CD4-positive, alpha-beta T cell (primary cell): ENCODE data around the gene ARHGEF5. TPM values are rescaled to one million over a fixed set of nuclear protein-coding genes. Genes with fewer than 3 reads are reported as not detected.
"Not testable (repeated sequence)": the region's sequence is repeated elsewhere in the genome, so short reads cannot be mapped to it uniquely, and the experiment has no call there.

ENCODE experiments used
- ATAC-seq: fragments of 200-7000 bp; cut with Tn5 transposase; one replicate; pipeline ENCODE4 v1.10.0; 2022; ENCODE audit warnings: mild to moderate bottlenecking; ENCODE audit not compliant: poor library complexity
- CTCF ChIA-PET: fragments of 350-600 bp; sonication (Branson Sonifier 250); formaldehyde crosslinking; loops from one replicate; lab custom pipeline; 2021; ENCODE audit warnings: antibody characterized with exemption, inconsistent platforms; lab: Charles Lee
- POLR2A ChIA-PET: fragments of 350-600 bp; sonication (Branson Sonifier 250); formaldehyde crosslinking; loops from one replicate; lab custom pipeline; 2021; ENCODE audit warnings: antibody characterized with exemption, inconsistent platforms; lab: Charles Lee
- DNase-seq, 14 experiments: peaks; one replicate each; pipeline ENCODE4 v3.0.0-alpha.2; 2013 to 2020; ENCODE audit warnings: mixed read lengths in 2 of 14
- H3K27ac ChIP-seq, 2 donors: one replicate each; pipeline versions ENCODE4 v1.5.1 to v1.7.0; 2013; ENCODE audit warnings: low read length in 2 of 2, low read depth in 1 of 2, mild to moderate bottlenecking in 1 of 2
- H3K27me3 ChIP-seq, 2 experiments: 1 replicate in 1 of 2; 2 replicates in 1 of 2; pipeline versions ENCODE4 v1.6.1 to v1.7.0; 2013; ENCODE audit warnings: low read length in 2 of 2, control low read depth in 1 of 2, mild to moderate bottlenecking in 1 of 2, moderate library complexity in 1 of 2; ENCODE audit not compliant: insufficient read depth in 2 of 2, control insufficient read depth in 1 of 2
- H3K36me3 ChIP-seq: one replicate; pipeline ENCODE4 v1.6.1; 2013; ENCODE audit warnings: low read length, control low read depth; ENCODE audit not compliant: insufficient read depth
- H3K4me1 ChIP-seq: one replicate; pipeline ENCODE4 v1.6.1; 2013; ENCODE audit warnings: low read length, control low read depth; ENCODE audit not compliant: insufficient read depth
- H3K4me3 ChIP-seq: one replicate; pipeline ENCODE4 v1.5.1; 2013; ENCODE audit warnings: mild to moderate bottlenecking, low read length, moderate library complexity
- H3K9me3 ChIP-seq, 2 experiments: 1 replicate in 1 of 2; 2 replicates in 1 of 2; pipeline versions ENCODE4 v1.6.1 to v1.7.0; 2013; ENCODE audit warnings: low read length in 2 of 2, mild to moderate bottlenecking in 2 of 2, control low read depth in 1 of 2, moderate library complexity in 1 of 2; ENCODE audit not compliant: control insufficient read depth in 1 of 2, insufficient read depth in 1 of 2
- H3K27ac Mint-ChIP-seq: one replicate; pipeline ENCODE4 v1.8.0; 2020; ENCODE audit warnings: mixed read lengths
- H3K27me3 Mint-ChIP-seq: one replicate; pipeline ENCODE4 v1.8.0; 2021; ENCODE audit warnings: mixed read lengths
- H3K36me3 Mint-ChIP-seq: one replicate; pipeline ENCODE4 v1.8.0; 2021; ENCODE audit warnings: low read depth, mixed read lengths
- H3K4me1 Mint-ChIP-seq: one replicate; pipeline ENCODE4 v1.8.0; 2021; ENCODE audit warnings: low read depth, mixed read lengths
- H3K4me3 Mint-ChIP-seq: one replicate; pipeline ENCODE4 v1.8.0; 2020; ENCODE audit warnings: mild to moderate bottlenecking, mixed read lengths
- H3K9me3 Mint-ChIP-seq: one replicate; pipeline ENCODE4 v1.8.0; 2020; ENCODE audit warnings: mixed read lengths
- intact Hi-C, 2 experiments: fragments of 100-400 bp; cut with DNase I in 1 of 2; cut with micrococcal nuclease in 1 of 2; formaldehyde crosslinking; loops; one replicate each; pipeline versions ENCODE4 v1.15.1 to v1.9.0; 2023 to 2025; cut with DNase I, micrococcal nuclease
- polyA plus RNA-seq, 2 donors: library from polyadenylated mRNA; unstranded; fragments of 120-200 nt; gene quantifications; one replicate each; pipeline ENCODE4 v1.2.1, GENCODE V29; 2013
- total RNA-seq, 174 experiments: library from RNA in 2 of 174; stranded (reverse) in 2 of 174; gene quantifications; one replicate each; pipeline ENCODE4 v1.2.3 and lab custom pipeline; 2021 to 2026

ARHGEF5 gene
- total RNA-seq: 1 to 10 TPM; 7.9 to 9.0 TPM
- polyA plus RNA-seq (2013, experiment 1 of 2): 5.0 TPM
- 8.2 TPM for polyA plus RNA-seq (2013, experiment 2 of 2)
- total RNA-seq (lab: John Stamatoyannopoulos, UW): 1.6 to 9.6 (median 4.1) reads per million in 172 experiments

- POLR2A ChIA-PET, H3K27ac ChIP-seq, DNase-seq, CTCF ChIA-PET, H3K9me3 ChIP-seq, H3K4me3 ChIP-seq, H3K36me3 ChIP-seq, H3K27me3 Mint-ChIP-seq, H3K4me1 Mint-ChIP-seq, H3K27me3 ChIP-seq, H3K36me3 Mint-ChIP-seq, intact Hi-C loops, H3K9me3 Mint-ChIP-seq: not testable (repeated sequence)
- Mint-ChIP-seq H3K27ac (peak within 1 kb of the TSS; percentile 70), H3K4me3 (peak within 1 kb of the TSS; percentile 89)
- H3K4me1 ChIP-seq: peaks cover 12% of the 10 kb centered on the region
- peak; percentile 72 for ATAC-seq
These were observed at the start of gene ARHGEF5 for GRCh38 chr7:144355176-144355822. Gene ARHGEF5, plus strand, starts transcription at chr7:144355402. Its CDS starts 7,268 bp downstream, at chr7:144362670.

- H3K36me3 Mint-ChIP-seq, intact Hi-C loops, POLR2A ChIA-PET, H3K4me1 Mint-ChIP-seq, H3K4me1 ChIP-seq, H3K4me3 ChIP-seq, H3K27ac ChIP-seq, H3K27me3 Mint-ChIP-seq, ATAC-seq, H3K4me3 Mint-ChIP-seq, DNase-seq, H3K27ac Mint-ChIP-seq, H3K27me3 ChIP-seq, H3K36me3 ChIP-seq, H3K9me3 Mint-ChIP-seq, CTCF ChIA-PET, H3K9me3 ChIP-seq: not testable (repeated sequence)
These were observed 45.5 kb upstream of the ARHGEF5 start for GRCh38 chr7:144309702-144310101.

DNA sequence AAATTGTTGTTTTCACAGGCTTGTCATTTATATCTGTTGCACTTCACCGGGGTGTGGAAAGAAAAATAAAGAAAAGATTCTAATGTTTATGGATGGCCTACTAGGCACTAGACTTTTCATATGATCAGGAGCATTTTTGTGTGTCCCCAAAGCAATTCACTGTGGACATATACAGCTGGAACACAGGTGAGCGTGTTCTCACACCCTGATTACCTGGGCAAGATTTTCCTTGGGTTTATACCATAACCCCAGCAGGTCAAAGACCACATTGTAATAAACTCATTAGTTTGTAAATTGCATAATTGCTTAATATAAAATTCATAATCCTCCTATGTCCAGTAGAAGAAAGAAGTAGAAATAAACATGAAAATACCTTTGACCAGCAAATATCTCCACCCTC, 44.0 kb upstream of the ARHGEF5 start:
- DNase-seq, CTCF ChIA-PET, H3K4me1 ChIP-seq, ATAC-seq, H3K27me3 Mint-ChIP-seq, H3K36me3 Mint-ChIP-seq, H3K9me3 ChIP-seq, intact Hi-C loops, H3K27ac Mint-ChIP-seq, H3K4me3 Mint-ChIP-seq, H3K27ac ChIP-seq, H3K36me3 ChIP-seq, POLR2A ChIA-PET, H3K4me3 ChIP-seq, H3K9me3 Mint-ChIP-seq, H3K4me1 Mint-ChIP-seq, H3K27me3 ChIP-seq: not testable (repeated sequence)

GRCh38 chr7:144311872-144312469, 43.2 kb upstream of the ARHGEF5 start, which contains the start of gene OR2A1:
Gene OR2A1, plus strand, starts transcription at chr7:144312419. Its CDS starts 5,706 bp downstream, at chr7:144318125.
- DNase-seq, H3K27ac ChIP-seq, H3K9me3 Mint-ChIP-seq, CTCF ChIA-PET, H3K27me3 ChIP-seq, H3K27ac Mint-ChIP-seq, H3K4me3 ChIP-seq, H3K36me3 Mint-ChIP-seq, ATAC-seq, H3K36me3 ChIP-seq, H3K27me3 Mint-ChIP-seq, H3K4me1 Mint-ChIP-seq, intact Hi-C loops, H3K9me3 ChIP-seq, POLR2A ChIA-PET, H3K4me3 Mint-ChIP-seq, H3K4me1 ChIP-seq: not testable (repeated sequence)

DNA sequence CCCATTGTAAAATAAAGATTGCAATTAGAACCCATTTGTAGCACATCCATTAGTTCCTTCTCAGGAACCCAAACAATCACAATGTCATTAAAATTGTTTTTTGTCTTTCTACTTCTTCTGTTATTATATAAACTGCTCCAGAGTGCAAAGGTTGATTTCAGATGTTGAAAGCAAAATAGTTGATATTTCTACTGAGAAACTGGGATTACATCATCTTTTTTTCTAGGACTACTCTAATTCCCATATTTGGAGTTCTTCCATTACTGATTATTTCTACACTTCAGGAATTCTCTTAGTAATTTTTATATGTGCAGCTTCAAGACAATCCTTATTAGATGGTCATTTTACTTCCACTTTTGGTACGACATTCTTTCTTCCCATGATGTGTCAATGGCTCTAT, 37.7 kb upstream of the ARHGEF5 start:
- CTCF ChIA-PET, intact Hi-C loops: not testable (repeated sequence)

DNA sequence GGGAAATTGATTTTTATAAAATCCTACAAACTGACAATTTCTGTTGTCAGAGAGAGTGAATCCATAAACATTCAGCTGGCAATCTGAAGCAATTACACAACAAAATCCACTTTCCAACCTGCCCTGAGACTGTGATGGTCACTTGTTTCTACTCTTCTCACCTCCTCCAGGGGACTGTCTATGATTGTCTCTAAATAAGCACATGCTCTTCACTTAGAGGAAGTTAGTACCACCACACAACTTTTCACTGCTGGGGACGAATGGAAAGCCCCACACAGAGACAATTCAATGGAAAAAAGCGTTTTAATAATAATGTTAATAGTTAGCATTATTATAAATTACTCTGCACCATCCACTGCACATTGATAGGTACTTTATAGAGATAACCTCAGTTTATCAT, 35.7 kb upstream of the ARHGEF5 start:
- H3K9me3 Mint-ChIP-seq, H3K27ac Mint-ChIP-seq, H3K36me3 Mint-ChIP-seq, intact Hi-C loops, H3K27ac ChIP-seq, DNase-seq, H3K36me3 ChIP-seq, CTCF ChIA-PET, H3K4me3 Mint-ChIP-seq, H3K27me3 Mint-ChIP-seq, H3K9me3 ChIP-seq, H3K27me3 ChIP-seq, ATAC-seq, H3K4me3 ChIP-seq, POLR2A ChIA-PET, H3K4me1 Mint-ChIP-seq, H3K4me1 ChIP-seq: not testable (repeated sequence)

More for the DNA sequence above, 37.7 kb upstream of the ARHGEF5 start:
- H3K27ac ChIP-seq, H3K4me3 Mint-ChIP-seq, H3K27ac Mint-ChIP-seq, H3K36me3 ChIP-seq, H3K9me3 ChIP-seq, H3K27me3 Mint-ChIP-seq, H3K4me3 ChIP-seq, DNase-seq, H3K27me3 ChIP-seq, ATAC-seq, H3K36me3 Mint-ChIP-seq, POLR2A ChIA-PET, H3K4me1 Mint-ChIP-seq, H3K4me1 ChIP-seq, H3K9me3 Mint-ChIP-seq: not testable (repeated sequence)

DNA sequence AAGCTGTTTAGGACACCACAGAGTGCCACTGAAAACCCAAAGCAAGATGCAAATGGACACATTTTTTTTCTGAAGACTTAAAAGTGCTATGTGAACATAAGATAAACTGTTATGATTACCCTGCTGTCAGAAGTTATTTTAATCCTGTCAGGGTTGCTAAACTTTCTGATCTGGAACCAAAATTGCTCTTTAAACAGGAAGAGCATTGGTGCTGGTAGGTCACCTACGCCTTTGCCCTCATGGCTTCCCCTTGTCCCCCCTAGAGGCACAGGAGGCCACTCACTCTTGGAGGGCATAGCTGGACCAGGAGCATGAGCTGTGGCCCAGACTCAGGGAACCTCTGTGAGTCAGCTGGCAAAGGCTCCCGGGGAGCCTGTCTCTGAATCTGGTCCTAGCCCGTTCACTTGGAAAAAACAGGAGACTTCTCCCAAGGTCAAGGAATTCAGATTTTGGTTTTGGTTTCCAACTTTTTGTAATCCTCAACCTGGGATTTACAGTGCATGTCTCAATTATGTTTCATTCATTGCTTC, 33.5 kb upstream of the ARHGEF5 start:
- H3K9me3 ChIP-seq, H3K27me3 ChIP-seq, POLR2A ChIA-PET, H3K27ac Mint-ChIP-seq, H3K36me3 ChIP-seq, ATAC-seq, H3K27me3 Mint-ChIP-seq, DNase-seq, intact Hi-C loops, H3K27ac ChIP-seq, H3K36me3 Mint-ChIP-seq, H3K4me3 Mint-ChIP-seq, H3K4me3 ChIP-seq, H3K4me1 Mint-ChIP-seq, H3K4me1 ChIP-seq, CTCF ChIA-PET, H3K9me3 Mint-ChIP-seq: not testable (repeated sequence)
